ENCODE measurements around the gene HS6ST1.

DNA sequence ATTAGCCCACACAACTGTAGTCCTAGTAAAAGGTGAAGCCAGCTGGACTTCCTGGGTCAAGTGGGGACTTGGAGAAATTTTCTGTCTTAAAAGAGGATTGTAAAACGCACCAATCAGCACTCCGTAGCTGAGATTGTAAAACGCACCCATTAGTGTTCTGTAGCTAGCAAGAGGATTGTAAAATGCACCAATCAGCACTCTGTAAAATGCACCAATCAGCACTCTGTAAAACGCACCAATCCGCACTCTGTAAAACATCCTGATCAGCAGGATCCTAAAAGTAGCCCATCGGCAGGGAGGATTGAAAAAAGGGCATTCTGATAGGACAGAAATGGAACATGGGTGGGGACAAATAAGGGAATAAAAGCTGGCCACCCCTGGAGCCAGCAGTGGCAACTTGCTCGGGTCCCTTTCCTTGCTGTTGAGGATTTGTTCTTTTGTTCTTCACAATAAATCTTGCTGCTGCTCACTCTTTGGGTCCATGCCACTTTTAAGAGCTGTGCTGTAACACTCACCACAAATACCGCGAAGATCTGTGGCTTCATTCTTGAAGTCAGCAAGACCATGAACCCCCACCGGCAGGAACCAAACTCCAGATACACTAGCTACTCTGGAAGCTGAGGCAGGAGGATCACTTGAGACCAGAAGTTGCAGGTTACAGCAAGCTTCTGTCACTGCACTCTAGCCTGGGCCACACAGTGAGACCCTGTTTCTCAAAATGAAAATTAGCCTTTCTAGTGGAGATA, 102.6 kb downstream of the HS6ST1 start:
- TF ChIP-seq, protein P1, sequence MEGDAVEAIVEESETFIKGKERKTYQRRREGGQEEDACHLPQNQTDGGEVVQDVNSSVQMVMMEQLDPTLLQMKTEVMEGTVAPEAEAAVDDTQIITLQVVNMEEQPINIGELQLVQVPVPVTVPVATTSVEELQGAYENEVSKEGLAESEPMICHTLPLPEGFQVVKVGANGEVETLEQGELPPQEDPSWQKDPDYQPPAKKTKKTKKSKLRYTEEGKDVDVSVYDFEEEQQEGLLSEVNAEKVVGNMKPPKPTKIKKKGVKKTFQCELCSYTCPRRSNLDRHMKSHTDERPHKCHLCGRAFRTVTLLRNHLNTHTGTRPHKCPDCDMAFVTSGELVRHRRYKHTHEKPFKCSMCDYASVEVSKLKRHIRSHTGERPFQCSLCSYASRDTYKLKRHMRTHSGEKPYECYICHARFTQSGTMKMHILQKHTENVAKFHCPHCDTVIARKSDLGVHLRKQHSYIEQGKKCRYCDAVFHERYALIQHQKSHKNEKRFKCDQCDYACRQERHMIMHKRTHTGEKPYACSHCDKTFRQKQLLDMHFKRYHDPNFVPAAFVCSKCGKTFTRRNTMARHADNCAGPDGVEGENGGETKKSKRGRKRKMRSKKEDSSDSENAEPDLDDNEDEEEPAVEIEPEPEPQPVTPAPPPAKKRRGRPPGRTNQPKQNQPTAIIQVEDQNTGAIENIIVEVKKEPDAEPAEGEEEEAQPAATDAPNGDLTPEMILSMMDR (conservative IDR thresholded peaks at IDR 0.05; ENCODE audit: low read depth, low read length) = no peak
- TF ChIP-seq POLR2A (IDR thresholded peaks at IDR 0.05; ENCODE audit: low read depth, low read length) = no peak

Measured in IMR-90 (cell line).